ENCODE results near the gene MVB12B. TPM values are rescaled to one million over a fixed set of nuclear protein-coding genes. Genes with fewer than 3 reads are reported as not detected.

Gene MVB12B
- total RNA-seq, 4 donors from 2014 or later, result 6.1 to 18.0 (median 13.2) TPM

DNA sequence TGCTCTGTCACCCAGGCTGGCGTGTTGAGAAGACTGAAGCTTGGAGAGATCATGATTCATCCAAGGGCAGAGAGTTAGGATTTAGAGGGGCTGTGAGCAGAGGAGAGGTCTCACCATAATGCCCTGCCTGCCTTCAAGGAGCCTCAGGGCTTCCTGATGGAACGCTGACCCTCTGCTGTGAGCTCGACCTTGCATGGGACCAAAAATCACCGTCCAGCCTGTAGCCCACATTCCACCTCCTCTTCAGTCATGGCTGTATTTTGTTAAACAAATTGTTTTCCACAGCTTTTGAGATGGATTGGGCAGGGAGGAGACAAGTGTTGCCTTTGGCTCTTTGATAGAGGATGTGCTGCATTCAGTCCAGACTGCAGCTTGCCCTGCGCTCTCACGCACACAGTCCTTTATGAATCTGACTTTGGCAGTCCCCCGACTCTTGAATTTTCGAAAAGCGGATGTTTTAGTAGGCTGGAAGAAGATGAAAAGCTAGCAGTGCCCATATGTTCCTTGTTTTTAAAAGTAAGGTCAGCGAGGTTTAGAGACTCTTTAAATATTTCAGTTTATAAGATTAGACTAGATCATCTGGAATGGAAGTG, 79.5 kb downstream of the MVB12B start:
- H3K9me3 ChIP-seq, result no peaks in the 10 kb centered on the region
- intact Hi-C loops (cut with DNase I; ENCODE audit: low total_unique reads), result no loop called here
- ATAC-seq, result no peak
- no peak for DNase-seq
- in situ Hi-C loops (cut with MboI; ENCODE audit: low sequenced_read_pairs in 4 of 4), result no loop called here
- TF ChIP-seq POLR2A (IDR thresholded peaks at IDR 0.05), result no peak
- TF ChIP-seq, protein P1, sequence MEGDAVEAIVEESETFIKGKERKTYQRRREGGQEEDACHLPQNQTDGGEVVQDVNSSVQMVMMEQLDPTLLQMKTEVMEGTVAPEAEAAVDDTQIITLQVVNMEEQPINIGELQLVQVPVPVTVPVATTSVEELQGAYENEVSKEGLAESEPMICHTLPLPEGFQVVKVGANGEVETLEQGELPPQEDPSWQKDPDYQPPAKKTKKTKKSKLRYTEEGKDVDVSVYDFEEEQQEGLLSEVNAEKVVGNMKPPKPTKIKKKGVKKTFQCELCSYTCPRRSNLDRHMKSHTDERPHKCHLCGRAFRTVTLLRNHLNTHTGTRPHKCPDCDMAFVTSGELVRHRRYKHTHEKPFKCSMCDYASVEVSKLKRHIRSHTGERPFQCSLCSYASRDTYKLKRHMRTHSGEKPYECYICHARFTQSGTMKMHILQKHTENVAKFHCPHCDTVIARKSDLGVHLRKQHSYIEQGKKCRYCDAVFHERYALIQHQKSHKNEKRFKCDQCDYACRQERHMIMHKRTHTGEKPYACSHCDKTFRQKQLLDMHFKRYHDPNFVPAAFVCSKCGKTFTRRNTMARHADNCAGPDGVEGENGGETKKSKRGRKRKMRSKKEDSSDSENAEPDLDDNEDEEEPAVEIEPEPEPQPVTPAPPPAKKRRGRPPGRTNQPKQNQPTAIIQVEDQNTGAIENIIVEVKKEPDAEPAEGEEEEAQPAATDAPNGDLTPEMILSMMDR (IDR thresholded peaks at IDR 0.05 in 4 of 5, conservative IDR thresholded peaks at IDR 0.05 in 1 of 5), result no peak
- H3K4me1 ChIP-seq, result no peaks in the 10 kb centered on the region
- H3K4me3 ChIP-seq, result no peak overlapping the region
- H3K27ac ChIP-seq, result no peak overlapping the region
- H3K36me3 ChIP-seq, result peaks cover 0 to 10% of the 10 kb centered on the region in 2 donors
- H3K27me3 ChIP-seq, result no peaks in the 10 kb centered on the region

DNA sequence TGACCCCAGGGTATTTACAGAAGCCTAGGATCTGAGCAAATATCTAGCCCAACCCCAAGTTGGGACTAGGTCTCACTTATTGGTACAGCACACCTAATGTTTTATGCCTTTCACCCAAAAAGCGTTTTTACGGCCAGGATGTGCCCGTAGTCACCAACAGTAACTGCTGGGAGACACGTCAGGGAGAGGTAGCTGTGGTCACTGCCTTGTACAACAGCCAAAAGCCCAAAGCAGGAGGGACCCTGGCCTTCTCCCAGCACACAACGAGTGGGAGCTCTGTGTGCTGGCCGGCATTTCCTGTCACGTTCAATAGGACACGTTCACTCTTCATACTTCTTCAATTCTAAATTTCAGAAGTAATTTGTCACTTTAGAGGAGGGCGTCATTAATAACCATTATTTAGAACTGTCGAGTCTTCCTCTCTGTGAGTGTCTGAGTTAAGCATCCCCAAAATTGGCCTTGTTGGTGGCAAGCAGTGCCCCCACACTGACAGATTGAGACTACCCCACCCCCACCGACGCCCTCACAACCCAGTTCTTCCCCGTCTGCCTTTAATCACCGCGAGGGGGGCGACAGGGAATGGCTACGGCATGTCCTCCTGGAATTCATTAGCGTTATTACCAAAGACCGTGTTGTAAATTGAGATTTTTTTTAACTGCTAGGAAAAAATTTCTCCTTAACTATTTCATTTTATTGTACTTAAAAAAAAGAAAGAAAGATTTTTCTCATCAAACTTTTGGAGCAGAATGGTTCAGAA, 80.7 kb downstream of the MVB12B start:
- intact Hi-C loops (cut with DNase I; ENCODE audit: low total_unique reads), result no loop called here
- DNase-seq (no peak), ATAC-seq (no peak)
- Histone ChIP-seq H3K4me3 (no peak overlapping the region), H3K27me3 (no peaks in the 10 kb centered on the region), H3K4me1 (no peaks in the 10 kb centered on the region), H3K36me3 (peaks cover 0 to 13% of the 10 kb centered on the region in 2 donors), H3K27ac (no peak overlapping the region), H3K9me3 (no peaks in the 10 kb centered on the region)
- in situ Hi-C loops (cut with MboI; ENCODE audit: low sequenced_read_pairs in 4 of 4), result no loop called here
- TF ChIP-seq, protein P1 (IDR thresholded peaks at IDR 0.05 in 4 of 5, conservative IDR thresholded peaks at IDR 0.05 in 1 of 5), result no peak
- no peak for TF ChIP-seq POLR2A (IDR thresholded peaks at IDR 0.05)

DNA sequence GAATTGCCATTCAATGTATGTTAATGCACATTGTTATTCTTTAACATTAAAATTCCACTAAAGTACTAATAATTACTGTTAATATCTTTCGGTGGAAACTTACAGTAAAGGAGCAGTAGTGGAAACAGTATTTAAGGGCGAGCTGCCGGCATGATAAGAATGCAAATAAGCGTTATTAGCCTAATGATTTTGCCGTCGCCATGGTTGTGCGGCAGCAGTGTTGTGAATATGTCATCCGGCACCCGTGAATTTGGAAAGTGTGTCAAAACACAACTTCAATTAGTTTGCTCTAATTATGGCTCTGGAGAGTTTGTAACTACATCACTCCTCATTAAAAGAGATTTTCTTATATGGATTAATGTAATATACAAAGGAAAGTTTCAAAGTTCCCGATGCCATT, 81.4 kb downstream of the MVB12B start:
- Histone ChIP-seq H3K36me3 (peaks cover 0 to 15% of the 10 kb centered on the region in 2 donors), H3K27me3 (no peaks in the 10 kb centered on the region), H3K9me3 (no peaks in the 10 kb centered on the region), H3K4me3 (no peak overlapping the region), H3K27ac (no peak overlapping the region), H3K4me1 (no peaks in the 10 kb centered on the region)
- DNase-seq, result no peak
- intact Hi-C loops (cut with DNase I; ENCODE audit: low total_unique reads), result no loop called here
- in situ Hi-C loops (cut with MboI; ENCODE audit: low sequenced_read_pairs in 4 of 4), result no loop called here
- ATAC-seq, result no peak
- TF ChIP-seq, protein P1 (IDR thresholded peaks at IDR 0.05 in 4 of 5, conservative IDR thresholded peaks at IDR 0.05 in 1 of 5), result no peak

DNA sequence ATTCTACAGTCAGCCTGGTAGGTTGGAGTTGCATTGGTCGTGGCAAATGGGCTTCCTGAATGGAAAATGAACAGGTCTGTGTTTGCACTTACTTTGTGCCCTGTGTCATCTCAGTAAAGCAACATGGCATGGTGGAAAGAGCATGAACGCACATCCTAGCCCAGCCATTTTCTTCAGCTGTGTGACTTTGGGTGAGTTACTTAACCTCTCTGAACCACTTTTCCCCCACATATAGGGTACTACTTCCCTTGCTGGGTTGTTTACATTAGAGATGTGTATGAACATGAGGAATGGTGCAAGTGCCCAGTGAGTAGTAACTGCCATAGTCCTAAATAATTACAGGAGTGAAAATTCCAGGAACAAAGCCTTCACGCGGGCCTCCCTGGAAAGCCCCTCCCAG, 83.6 kb downstream of the MVB12B start:
- no peaks in the 10 kb centered on the region for H3K27me3 ChIP-seq
- intact Hi-C loops (cut with DNase I; ENCODE audit: low total_unique reads), result no loop called here
- DNase-seq (no peak), ATAC-seq (no peak)
- H3K4me3 ChIP-seq, result no peak overlapping the region
- H3K36me3 ChIP-seq, result peaks cover 0 to 15% of the 10 kb centered on the region in 2 donors
- H3K27ac ChIP-seq, result no peak overlapping the region
- no peaks in the 10 kb centered on the region for H3K4me1 ChIP-seq
- in situ Hi-C loops (cut with MboI; ENCODE audit: low sequenced_read_pairs in 4 of 4), result no loop called here
- TF ChIP-seq POLR2A (IDR thresholded peaks at IDR 0.05), result no peak
- TF ChIP-seq, protein P1 (IDR thresholded peaks at IDR 0.05 in 4 of 5, conservative IDR thresholded peaks at IDR 0.05 in 1 of 5), result no peak
- no peaks in the 10 kb centered on the region for H3K9me3 ChIP-seq
